Astrocyte of the cerebellum (primary cell): Measurements from ENCODE around the gene ADAMTS4.
A peak's percentile ranks its signal among the peaks of the same experiment; 100 is the strongest.

ENCODE experiments used
- DNase-seq: peaks from one replicate; pipeline ENCODE4 v3.0.0-alpha.2; 2011; ENCODE audit warnings: low read depth
- H3K4me3 ChIP-seq: 2 replicates; pipeline ENCODE4 v1.5.1; 2011; ENCODE audit warnings: mild to moderate bottlenecking, low read depth, low read length, moderate library complexity
- in situ Hi-C: cut with HindIII; loops from 2 replicates; pipeline ENCODE4 v1.10.0; 2017; ENCODE audit warnings: low sequenced_read_pairs
- TF ChIP-seq, protein P1 (sequence below): IDR thresholded peaks from 2 replicates; pipeline ENCODE4 v1.5.1; 2012; ENCODE audit warnings: low read length, low read depth, moderate library complexity, mild to moderate bottlenecking; ENCODE audit errors: missing control alignments

Gene ADAMTS4

DNA sequence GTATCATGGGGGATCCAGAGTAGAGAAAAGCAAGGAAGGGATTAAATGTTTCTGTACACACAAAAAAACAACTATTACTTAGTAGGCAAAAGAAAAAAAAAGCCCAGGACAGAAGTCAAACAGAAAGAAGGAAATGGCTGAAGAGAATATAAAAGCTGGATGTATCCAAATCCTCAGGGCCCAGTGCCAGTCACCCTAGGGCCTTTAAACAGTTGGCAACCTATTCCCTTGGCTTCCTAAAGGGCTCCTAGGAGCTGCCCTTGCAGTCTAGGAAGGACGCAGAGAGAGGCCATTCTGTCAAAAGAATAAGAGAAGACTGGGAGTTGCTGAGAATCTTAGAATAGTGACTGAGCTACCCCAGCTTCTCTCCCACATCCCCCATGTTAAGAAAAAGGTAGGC is 26.5 kb downstream of the ADAMTS4 start:
- TF ChIP-seq, protein P1, sequence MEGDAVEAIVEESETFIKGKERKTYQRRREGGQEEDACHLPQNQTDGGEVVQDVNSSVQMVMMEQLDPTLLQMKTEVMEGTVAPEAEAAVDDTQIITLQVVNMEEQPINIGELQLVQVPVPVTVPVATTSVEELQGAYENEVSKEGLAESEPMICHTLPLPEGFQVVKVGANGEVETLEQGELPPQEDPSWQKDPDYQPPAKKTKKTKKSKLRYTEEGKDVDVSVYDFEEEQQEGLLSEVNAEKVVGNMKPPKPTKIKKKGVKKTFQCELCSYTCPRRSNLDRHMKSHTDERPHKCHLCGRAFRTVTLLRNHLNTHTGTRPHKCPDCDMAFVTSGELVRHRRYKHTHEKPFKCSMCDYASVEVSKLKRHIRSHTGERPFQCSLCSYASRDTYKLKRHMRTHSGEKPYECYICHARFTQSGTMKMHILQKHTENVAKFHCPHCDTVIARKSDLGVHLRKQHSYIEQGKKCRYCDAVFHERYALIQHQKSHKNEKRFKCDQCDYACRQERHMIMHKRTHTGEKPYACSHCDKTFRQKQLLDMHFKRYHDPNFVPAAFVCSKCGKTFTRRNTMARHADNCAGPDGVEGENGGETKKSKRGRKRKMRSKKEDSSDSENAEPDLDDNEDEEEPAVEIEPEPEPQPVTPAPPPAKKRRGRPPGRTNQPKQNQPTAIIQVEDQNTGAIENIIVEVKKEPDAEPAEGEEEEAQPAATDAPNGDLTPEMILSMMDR: no peak
- no peak for DNase-seq
- H3K4me3 ChIP-seq: no peak overlapping the region
- in situ Hi-C loops: no loop called here

DNA sequence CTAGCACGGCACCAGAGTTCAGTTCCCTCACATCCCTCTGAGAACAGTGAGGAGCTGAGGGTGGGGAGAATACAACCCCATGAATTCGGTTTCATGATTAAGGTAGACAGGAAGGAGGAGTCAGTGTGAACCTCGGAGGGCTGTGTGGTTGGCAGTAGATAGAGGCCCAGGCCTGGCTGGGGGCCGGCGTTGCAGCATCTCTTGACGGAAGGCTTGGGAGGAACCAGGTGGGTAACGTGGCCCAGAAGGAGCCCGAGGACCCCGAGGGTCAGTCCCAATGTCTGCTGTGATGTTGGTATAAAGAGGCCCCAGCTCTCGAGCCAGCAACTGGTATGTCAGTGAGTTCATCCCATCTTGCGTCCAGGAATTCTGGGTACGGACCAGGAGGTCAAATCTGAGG is 27.2 kb downstream of the ADAMTS4 start:
- no peak overlapping the region for H3K4me3 ChIP-seq
- no peak for DNase-seq
- TF ChIP-seq, protein P1: no peak
- in situ Hi-C loops: no loop called here

DNA sequence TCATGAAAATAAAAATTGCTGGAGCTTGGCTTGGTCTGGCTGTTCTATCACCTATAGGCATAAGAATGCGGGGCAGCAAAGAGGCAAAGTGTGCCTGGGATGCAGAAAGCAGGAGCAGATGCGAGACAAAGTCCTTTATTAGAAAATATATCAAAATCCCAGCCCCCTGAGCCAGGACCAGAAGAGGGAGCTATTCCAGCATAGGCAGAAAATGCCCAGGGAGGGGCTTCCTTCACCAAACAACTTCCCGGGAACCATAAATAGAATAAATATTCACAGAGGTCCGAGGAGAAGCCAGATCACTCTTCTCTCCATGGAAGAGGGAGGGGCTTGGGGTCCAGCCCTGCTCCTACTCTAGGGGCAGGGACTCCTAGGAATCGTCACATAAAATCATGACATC is 27.7 kb downstream of the ADAMTS4 start:
- no peak for DNase-seq
- in situ Hi-C loops: no loop called here
- TF ChIP-seq, protein P1: peak; percentile 23
- no peak overlapping the region for H3K4me3 ChIP-seq

DNA sequence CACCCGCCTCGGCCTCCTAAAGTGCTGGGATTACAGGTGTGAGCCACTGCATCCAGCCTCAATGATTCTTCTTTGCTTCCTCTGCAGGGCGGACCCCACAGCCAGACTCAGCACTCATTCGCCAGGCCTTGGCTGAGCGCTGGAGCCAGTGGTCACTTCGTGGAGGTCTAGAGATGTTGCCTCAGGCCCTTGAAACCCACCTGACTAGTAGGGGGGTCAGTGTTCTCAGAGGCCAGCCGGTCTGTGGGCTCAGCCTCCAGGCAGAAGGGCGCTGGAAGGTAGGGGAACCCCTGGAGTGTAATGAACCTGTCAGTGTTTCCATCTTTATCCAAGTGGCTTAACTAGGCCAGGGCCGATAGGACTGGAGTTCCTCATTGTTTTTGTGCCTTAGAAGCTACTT is 29.9 kb downstream of the ADAMTS4 start:
- no peak for DNase-seq
- H3K4me3 ChIP-seq: no peak overlapping the region
- TF ChIP-seq, protein P1: no peak
- in situ Hi-C loops: no loop called here

DNA sequence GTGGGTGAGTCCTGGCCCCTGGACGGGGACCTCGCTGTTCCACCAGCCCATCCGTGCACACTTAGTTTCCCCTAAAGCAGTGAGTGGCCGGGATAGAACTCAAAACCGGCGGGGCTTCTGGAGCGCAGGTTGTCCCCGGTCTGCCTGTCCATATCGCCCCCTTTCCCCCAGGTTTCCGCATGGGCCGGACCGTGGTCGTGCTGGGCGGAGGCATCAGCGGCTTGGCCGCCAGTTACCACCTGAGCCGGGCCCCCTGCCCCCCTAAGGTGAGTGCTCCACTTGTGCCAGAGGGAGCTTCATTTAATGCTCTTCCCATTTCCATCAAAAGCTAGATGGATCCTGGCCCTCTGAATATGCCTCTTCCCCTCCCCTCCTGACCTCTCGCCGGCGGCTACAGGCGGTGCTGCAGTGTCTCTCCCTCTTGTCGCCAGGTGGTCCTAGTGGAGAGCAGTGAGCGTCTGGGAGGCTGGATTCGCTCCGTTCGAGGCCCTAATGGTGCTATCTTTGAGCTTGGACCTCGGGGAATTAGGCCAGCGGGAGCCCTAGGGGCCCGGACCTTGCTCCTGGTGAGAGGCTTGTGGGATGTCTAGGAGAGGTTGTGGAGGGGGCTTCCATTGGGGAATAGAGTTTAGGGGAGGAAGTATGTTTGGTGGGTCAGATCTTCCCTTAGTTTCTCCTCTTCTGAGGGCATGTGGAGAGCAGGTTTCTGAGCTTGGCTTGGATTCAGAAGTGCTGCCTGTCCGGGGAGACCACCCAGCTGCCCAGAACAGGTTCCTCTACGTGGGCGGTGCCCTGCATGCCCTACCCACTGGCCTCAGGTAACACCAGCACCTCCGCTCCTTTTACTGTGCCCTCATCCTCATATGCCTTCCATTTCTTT is 31.9 kb downstream of the ADAMTS4 start:
- in situ Hi-C loops: no loop called here
- no peak for DNase-seq
- TF ChIP-seq, protein P1: no peak
- H3K4me3 ChIP-seq: peak overlapping the region; percentile 83

DNA sequence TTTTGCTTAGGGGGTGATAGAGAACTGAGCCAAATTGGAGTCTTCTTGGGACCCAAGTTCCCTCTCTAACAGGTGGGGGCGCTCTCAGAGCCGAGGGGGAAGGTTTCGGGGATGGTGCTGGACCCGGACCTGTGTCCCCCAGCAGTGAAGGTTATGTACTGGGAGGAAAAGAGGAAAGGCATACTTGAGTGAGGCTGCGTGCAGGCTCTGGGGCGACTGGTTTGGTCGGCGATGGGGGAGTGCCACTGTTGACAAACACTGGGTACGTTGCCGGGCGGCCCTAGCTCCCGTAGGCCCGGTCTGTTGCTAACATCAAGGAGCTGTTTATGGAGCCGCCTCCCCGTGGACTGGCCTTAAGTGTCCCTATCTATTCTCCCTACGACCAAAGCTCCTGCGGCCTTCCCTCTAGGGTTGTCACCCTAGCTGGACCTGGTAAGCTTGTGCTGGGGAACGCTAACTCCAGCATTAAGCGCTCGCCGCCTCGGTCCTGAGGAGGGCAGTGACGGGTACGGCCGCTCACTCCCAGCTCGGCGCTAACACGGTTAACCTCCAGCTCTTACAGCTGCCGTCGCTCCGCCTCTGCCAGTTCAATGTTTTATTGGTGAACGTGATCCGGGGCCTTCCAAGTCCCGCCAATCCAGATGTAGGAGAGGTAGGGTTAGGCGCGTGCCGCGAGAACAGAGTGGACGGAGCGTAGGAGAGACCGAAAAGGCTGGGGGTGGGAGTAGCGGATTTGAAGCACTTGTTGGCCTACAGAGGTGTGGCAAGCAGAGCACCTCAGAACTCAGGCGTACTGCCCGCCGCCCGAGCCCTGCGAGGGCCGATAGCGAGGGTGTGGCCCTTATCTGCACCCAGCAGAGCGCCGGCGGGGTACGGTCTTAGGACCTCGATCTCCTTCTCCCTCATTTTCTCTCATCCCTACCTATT is 32.8 kb downstream of the ADAMTS4 start, which contains the start of gene PPOX:
TSS of gene PPOX (plus strand) at position 685 of the 927 bp plus-strand sequence. CDS start 422 bp downstream, outside the sequence.
- peak; percentile 97 for DNase-seq
- TF ChIP-seq, protein P1: peak; percentile 68
- H3K4me3 ChIP-seq: peak within 1 kb of the TSS; percentile 83
- in situ Hi-C loops: no loop called here
